WTC11 (cell line): ENCODE results near the gene IL1RN.

Experiments
- CREB1 ChIP-seq: sonication (generic); formaldehyde crosslinking; IDR thresholded peaks from 2 replicates; pipeline ENCODE4 v1.8.0; 2023; ENCODE audit warnings: mild to moderate bottlenecking, missing genetic modification reagents
- FOXP1 ChIP-seq: sonication (generic); formaldehyde crosslinking; IDR thresholded peaks from 2 replicates; pipeline ENCODE4 v1.8.0; 2022; ENCODE audit warnings: missing genetic modification reagents, mild to moderate bottlenecking, moderate library complexity, borderline replicate concordance
- GABPB1 ChIP-seq: sonication (generic); formaldehyde crosslinking; IDR thresholded peaks from 2 replicates; pipeline ENCODE4 v1.8.1; 2023; ENCODE audit warnings: mild to moderate bottlenecking, missing genetic modification reagents
- NR2C2 ChIP-seq: sonication (generic); formaldehyde crosslinking; IDR thresholded peaks from 2 replicates; pipeline ENCODE4 v1.8.0; 2022; ENCODE audit warnings: mild to moderate bottlenecking, missing genetic modification reagents
- ZNF121 ChIP-seq: sonication (generic); formaldehyde crosslinking; IDR thresholded peaks from 2 replicates; pipeline ENCODE4 v1.8.0; 2023; ENCODE audit warnings: missing genetic modification reagents
- ZNF423 ChIP-seq: fragments of 250-450 bp; sonication (Bioruptor Pico); IDR thresholded peaks from 2 replicates; pipeline ENCODE4 v2.1.2; 2022; ENCODE audit warnings: mild to moderate bottlenecking, moderate library complexity
- ZNF671 ChIP-seq: fragments of 250-450 bp; sonication (Bioruptor Pico); IDR thresholded peaks from 2 replicates; pipeline ENCODE4 v1.8.0; 2021; ENCODE audit warnings: mild to moderate bottlenecking
- TF ChIP-seq, protein P1 (sequence below): fragments of 200-600 bp; IDR thresholded peaks from 2 replicates; pipeline ENCODE4 v1.8.0; 2022; ENCODE audit warnings: antibody characterized with exemption
- TF ChIP-seq, protein P2 (sequence below): sonication (generic); formaldehyde crosslinking; IDR thresholded peaks from 2 replicates; pipeline ENCODE4 v1.8.0; 2023; ENCODE audit warnings: missing genetic modification reagents
- TF ChIP-seq, protein P3 (sequence below): sonication (generic); formaldehyde crosslinking; IDR thresholded peaks from 2 replicates; pipeline ENCODE4 v1.8.1; 2023; ENCODE audit warnings: mild to moderate bottlenecking, missing genetic modification reagents, borderline replicate concordance
- TF ChIP-seq, protein P4 (sequence below): sonication (generic); formaldehyde crosslinking; conservative IDR thresholded peaks from 2 replicates; pipeline ENCODE4 v1.8.1; 2022; ENCODE audit warnings: mild to moderate bottlenecking, missing genetic modification reagents

DNA sequence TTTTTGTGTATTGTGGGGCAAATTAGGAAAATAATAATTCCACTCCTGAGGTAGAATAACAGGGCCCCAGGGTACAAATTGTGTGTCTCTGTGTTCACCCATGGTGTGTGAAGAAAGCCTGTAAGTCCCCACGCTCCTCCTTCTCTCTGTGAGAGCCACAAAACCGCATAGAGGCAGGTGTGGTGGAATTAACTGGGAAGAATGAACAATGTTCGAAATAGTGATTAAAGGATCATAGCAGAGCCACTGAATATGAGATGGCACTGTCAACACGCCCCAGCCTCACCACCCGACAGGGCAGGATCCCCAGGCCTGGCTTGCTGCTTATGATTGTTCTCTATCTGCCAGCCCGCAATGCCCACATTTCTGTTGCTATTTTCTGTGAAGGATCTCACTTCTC is 14.1 kb downstream of the IL1RN start:
- TF ChIP-seq, protein P1, sequence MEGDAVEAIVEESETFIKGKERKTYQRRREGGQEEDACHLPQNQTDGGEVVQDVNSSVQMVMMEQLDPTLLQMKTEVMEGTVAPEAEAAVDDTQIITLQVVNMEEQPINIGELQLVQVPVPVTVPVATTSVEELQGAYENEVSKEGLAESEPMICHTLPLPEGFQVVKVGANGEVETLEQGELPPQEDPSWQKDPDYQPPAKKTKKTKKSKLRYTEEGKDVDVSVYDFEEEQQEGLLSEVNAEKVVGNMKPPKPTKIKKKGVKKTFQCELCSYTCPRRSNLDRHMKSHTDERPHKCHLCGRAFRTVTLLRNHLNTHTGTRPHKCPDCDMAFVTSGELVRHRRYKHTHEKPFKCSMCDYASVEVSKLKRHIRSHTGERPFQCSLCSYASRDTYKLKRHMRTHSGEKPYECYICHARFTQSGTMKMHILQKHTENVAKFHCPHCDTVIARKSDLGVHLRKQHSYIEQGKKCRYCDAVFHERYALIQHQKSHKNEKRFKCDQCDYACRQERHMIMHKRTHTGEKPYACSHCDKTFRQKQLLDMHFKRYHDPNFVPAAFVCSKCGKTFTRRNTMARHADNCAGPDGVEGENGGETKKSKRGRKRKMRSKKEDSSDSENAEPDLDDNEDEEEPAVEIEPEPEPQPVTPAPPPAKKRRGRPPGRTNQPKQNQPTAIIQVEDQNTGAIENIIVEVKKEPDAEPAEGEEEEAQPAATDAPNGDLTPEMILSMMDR: no peak
- TF ChIP-seq FOXP1 (no peak), CREB1 (no peak), GABPB1 (CRISPR knock-in tag) (no peak), ZNF671 (CRISPR knock-in tag) (no peak), ZNF423 (CRISPR knock-in tag) (no peak), NR2C2 (CRISPR knock-in tag) (no peak), ZNF121 (CRISPR knock-in tag) (no peak)
- TF ChIP-seq, protein P2, sequence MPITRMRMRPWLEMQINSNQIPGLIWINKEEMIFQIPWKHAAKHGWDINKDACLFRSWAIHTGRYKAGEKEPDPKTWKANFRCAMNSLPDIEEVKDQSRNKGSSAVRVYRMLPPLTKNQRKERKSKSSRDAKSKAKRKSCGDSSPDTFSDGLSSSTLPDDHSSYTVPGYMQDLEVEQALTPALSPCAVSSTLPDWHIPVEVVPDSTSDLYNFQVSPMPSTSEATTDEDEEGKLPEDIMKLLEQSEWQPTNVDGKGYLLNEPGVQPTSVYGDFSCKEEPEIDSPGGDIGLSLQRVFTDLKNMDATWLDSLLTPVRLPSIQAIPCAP: no peak
- TF ChIP-seq, protein P3, sequence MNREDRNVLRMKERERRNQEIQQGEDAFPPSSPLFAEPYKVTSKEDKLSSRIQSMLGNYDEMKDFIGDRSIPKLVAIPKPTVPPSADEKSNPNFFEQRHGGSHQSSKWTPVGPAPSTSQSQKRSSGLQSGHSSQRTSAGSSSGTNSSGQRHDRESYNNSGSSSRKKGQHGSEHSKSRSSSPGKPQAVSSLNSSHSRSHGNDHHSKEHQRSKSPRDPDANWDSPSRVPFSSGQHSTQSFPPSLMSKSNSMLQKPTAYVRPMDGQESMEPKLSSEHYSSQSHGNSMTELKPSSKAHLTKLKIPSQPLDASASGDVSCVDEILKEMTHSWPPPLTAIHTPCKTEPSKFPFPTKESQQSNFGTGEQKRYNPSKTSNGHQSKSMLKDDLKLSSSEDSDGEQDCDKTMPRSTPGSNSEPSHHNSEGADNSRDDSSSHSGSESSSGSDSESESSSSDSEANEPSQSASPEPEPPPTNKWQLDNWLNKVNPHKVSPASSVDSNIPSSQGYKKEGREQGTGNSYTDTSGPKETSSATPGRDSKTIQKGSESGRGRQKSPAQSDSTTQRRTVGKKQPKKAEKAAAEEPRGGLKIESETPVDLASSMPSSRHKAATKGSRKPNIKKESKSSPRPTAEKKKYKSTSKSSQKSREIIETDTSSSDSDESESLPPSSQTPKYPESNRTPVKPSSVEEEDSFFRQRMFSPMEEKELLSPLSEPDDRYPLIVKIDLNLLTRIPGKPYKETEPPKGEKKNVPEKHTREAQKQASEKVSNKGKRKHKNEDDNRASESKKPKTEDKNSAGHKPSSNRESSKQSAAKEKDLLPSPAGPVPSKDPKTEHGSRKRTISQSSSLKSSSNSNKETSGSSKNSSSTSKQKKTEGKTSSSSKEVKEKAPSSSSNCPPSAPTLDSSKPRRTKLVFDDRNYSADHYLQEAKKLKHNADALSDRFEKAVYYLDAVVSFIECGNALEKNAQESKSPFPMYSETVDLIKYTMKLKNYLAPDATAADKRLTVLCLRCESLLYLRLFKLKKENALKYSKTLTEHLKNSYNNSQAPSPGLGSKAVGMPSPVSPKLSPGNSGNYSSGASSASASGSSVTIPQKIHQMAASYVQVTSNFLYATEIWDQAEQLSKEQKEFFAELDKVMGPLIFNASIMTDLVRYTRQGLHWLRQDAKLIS (CRISPR knock-in tag): no peak
- TF ChIP-seq, protein P4, sequence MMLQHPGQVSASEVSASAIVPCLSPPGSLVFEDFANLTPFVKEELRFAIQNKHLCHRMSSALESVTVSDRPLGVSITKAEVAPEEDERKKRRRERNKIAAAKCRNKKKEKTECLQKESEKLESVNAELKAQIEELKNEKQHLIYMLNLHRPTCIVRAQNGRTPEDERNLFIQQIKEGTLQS: no peak
